Measurements from ENCODE around the gene KIF15. TPM values are rescaled to one million over a fixed set of nuclear protein-coding genes. Genes with fewer than 3 reads are reported as not detected.
A peak's percentile ranks its signal among the peaks of the same experiment; 100 is the strongest.

KIF15 gene
- total and polyA plus RNA-seq, 4 donors: 0.64 to 4.0 (median 0.92) TPM

DNA sequence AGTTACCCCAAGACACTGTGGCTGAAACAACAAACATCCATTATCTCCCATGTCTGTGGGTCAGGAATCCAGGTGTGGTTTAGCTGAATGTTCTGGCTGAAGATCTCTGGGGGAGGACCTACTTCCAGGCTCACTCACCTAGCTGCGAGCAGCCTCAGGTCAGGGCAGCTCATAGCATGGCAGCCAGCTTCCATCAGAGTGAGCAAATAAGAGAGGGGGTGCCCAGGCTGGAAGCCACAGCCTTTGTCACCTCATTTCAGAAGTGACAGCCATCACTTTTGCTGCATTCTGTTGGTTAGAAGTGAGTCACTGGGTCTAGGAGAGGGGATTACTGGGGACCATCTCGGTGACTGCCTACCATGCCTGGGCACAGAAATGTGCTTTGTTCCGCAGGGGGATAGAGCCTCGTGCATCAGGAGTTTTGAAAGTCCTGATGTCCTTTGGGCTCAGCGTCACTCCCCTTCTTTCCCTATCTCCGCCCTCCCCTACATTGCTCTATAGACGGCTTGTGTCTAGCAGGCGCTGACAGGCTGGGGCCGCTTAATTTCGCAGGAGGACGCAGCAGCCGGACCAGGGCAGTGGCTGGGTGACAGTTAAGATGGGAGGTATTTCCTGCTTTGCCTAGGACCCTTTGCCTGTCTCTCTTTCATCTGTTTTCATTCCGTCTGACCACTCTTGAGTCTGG lies 138.2 kb downstream of the KIF15 start:
- Histone ChIP-seq H3K9ac (ENCODE audit: insufficient read depth in 1 of 2, low read length in 2 of 2) (no peak overlapping the region), H3K9me3 (ENCODE audit: control insufficient read depth in 4 of 4, insufficient read depth in 3 of 4, low read length in 3 of 4) (peaks cover 0 to 2% (median 0%) of the 10 kb centered on the region in 4 donors), H3K4me3 (no peak overlapping the region), H3K36me3 (ENCODE audit: control insufficient read depth in 4 of 4, insufficient read depth in 4 of 4, low read length in 4 of 4) (no peaks in the 10 kb centered on the region), H3K27me3 (ENCODE audit: control insufficient read depth in 3 of 3, insufficient read depth in 3 of 3, low read length in 2 of 3) (peaks cover 0 to 3% (median 0%) of the 10 kb centered on the region in 3 donors), H3K4me1 (ENCODE audit: control insufficient read depth in 5 of 5, insufficient read depth in 5 of 5, low read length in 5 of 5) (peaks cover 0 to 3% (median 0%) of the 10 kb centered on the region in 5 donors), H3K27ac (ENCODE audit: low read depth in 1 of 2, low read length in 1 of 2) (no peak overlapping the region)
- DNase-seq (peak in 1 of 3 donors; percentile 6), ATAC-seq (ENCODE audit: insufficient read depth, low FRiP score) (no peak)
- TF ChIP-seq, protein P1, sequence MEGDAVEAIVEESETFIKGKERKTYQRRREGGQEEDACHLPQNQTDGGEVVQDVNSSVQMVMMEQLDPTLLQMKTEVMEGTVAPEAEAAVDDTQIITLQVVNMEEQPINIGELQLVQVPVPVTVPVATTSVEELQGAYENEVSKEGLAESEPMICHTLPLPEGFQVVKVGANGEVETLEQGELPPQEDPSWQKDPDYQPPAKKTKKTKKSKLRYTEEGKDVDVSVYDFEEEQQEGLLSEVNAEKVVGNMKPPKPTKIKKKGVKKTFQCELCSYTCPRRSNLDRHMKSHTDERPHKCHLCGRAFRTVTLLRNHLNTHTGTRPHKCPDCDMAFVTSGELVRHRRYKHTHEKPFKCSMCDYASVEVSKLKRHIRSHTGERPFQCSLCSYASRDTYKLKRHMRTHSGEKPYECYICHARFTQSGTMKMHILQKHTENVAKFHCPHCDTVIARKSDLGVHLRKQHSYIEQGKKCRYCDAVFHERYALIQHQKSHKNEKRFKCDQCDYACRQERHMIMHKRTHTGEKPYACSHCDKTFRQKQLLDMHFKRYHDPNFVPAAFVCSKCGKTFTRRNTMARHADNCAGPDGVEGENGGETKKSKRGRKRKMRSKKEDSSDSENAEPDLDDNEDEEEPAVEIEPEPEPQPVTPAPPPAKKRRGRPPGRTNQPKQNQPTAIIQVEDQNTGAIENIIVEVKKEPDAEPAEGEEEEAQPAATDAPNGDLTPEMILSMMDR (IDR thresholded peaks at IDR 0.05; ENCODE audit: control extremely low read depth, extremely low read depth): no peak
- WGBS, 2 donors: 62 to 76% methylated on average over 13 of the region's 13 CpGs

DNA sequence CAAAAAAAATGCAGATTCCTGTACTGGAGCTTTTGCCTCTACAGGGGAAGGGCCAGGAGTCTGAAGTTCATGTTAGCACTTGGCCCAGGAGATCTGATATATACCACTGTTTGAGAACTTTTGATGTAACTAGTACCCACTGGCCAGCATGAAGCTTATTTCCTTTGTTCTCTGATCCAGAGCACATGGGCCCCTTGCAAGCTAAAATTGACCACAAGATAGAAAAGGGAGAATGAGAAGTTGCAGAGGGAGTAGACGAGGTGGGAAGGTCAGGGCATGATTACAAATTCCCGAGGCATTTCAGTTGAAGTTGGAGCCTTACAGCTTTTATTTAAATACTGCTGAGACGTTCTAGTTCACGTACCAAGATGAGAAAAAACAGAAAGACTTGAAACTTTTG lies 141.0 kb downstream of the KIF15 start:
- 58 to 75% methylated on average over 4 of the region's 4 CpGs for WGBS, 2 donors
- TF ChIP-seq, protein P1 (IDR thresholded peaks at IDR 0.05; ENCODE audit: control extremely low read depth, extremely low read depth): no peak
- DNase-seq (no peak), ATAC-seq (ENCODE audit: insufficient read depth, low FRiP score) (no peak)
- H3K36me3 ChIP-seq (ENCODE audit: control insufficient read depth in 4 of 4, insufficient read depth in 4 of 4, low read length in 4 of 4): no peaks in the 10 kb centered on the region
- no peak overlapping the region for H3K4me3 ChIP-seq
- H3K9ac ChIP-seq (ENCODE audit: insufficient read depth in 1 of 2, low read length in 2 of 2): no peak overlapping the region
- peaks cover 0 to 3% (median 0%) of the 10 kb centered on the region in 3 donors for H3K27me3 ChIP-seq (ENCODE audit: control insufficient read depth in 3 of 3, insufficient read depth in 3 of 3, low read length in 2 of 3)
- peaks cover 0 to 4% (median 0%) of the 10 kb centered on the region in 4 donors for H3K9me3 ChIP-seq (ENCODE audit: control insufficient read depth in 4 of 4, insufficient read depth in 3 of 4, low read length in 3 of 4)
- H3K4me1 ChIP-seq (ENCODE audit: control insufficient read depth in 5 of 5, insufficient read depth in 5 of 5, low read length in 5 of 5): peaks cover 0 to 3% (median 0%) of the 10 kb centered on the region in 5 donors
- no peak overlapping the region for H3K27ac ChIP-seq (ENCODE audit: low read depth in 1 of 2, low read length in 1 of 2)

Other genes starting within 250 kb of the KIF15 start
- gene ZKSCAN7, start 206.6 kb upstream of the KIF15 start, total RNA-seq: 10 to 100 TPM in 1 of 2 donors, 1 to 10 TPM in 1; 3.7 to 12.2 TPM
- 1 to 10 TPM; 1.7 to 2.4 TPM for gene ZKSCAN7, start 206.6 kb upstream of the KIF15 start, polyA plus RNA-seq
- 1 to 10 TPM; 3.7 to 8.7 TPM for gene ZNF660, start 176.8 kb upstream of the KIF15 start, total RNA-seq
- gene ZNF660, start 176.8 kb upstream of the KIF15 start, polyA plus RNA-seq: 1 to 10 TPM in 1 of 2 donors, under 1 TPM in 1; 0.64 to 1.1 TPM
- 10 to 100 TPM; 11.5 to 30.0 TPM for gene ZNF197, start 136.8 kb upstream of the KIF15 start, total RNA-seq
- 1 to 10 TPM; 5.3 to 6.9 TPM for gene ZNF197, start 136.8 kb upstream of the KIF15 start, polyA plus RNA-seq
- 10 to 100 TPM in 1 of 2 donors, 1 to 10 TPM in 1; 8.1 to 10.2 TPM for gene ZNF35, start 113.1 kb upstream of the KIF15 start, total RNA-seq
- 1 to 10 TPM; 3.6 to 5.4 TPM for gene ZNF35, start 113.1 kb upstream of the KIF15 start, polyA plus RNA-seq
- 1 to 10 TPM; 3.8 to 7.6 TPM for gene ZNF502, start 49.1 kb upstream of the KIF15 start, total RNA-seq
- gene ZNF502, start 49.1 kb upstream of the KIF15 start, polyA plus RNA-seq: 1 to 10 TPM; 1.8 to 2.0 TPM
- gene ZNF501, start 32.2 kb upstream of the KIF15 start, total RNA-seq: 1 to 10 TPM; 4.0 to 6.8 TPM
- gene ZNF501, start 32.2 kb upstream of the KIF15 start, polyA plus RNA-seq: 1 to 10 TPM; 1.2 to 1.4 TPM
- gene KIAA1143, start 175 bp upstream of the KIF15 start, total RNA-seq: 10 to 100 TPM; 18.3 to 27.5 TPM
- 10 to 100 TPM in 1 of 2 donors, 1 to 10 TPM in 1; 9.3 to 12.7 TPM for gene KIAA1143, start 175 bp upstream of the KIF15 start, polyA plus RNA-seq
- gene TMEM42, start 100.1 kb downstream of the KIF15 start, total RNA-seq: 10 to 100 TPM; 12.8 to 14.3 TPM
- 10 to 100 TPM; 12.0 to 24.6 TPM for gene TMEM42, start 100.1 kb downstream of the KIF15 start, polyA plus RNA-seq
- not detected for gene TGM4, start 112.8 kb downstream of the KIF15 start, total RNA-seq
- gene TGM4, start 112.8 kb downstream of the KIF15 start, polyA plus RNA-seq: under 1 TPM in 1 of 2 donors, not detected in 1; 0.01 TPM
- 10 to 100 TPM; 93.9 to 96.2 TPM for gene ZDHHC3, start 214.4 kb downstream of the KIF15 start, total RNA-seq
- gene ZDHHC3, start 214.4 kb downstream of the KIF15 start, polyA plus RNA-seq: 10 to 100 TPM; 49.8 to 62.0 TPM
- 10 to 100 TPM; 37.4 to 52.3 TPM for gene EXOSC7, start 214.4 kb downstream of the KIF15 start, total RNA-seq
- gene EXOSC7, start 214.4 kb downstream of the KIF15 start, polyA plus RNA-seq: 10 to 100 TPM; 40.8 to 67.2 TPM

Measured in lung (tissue), 12 donors.